NCI-H187 treated with DMSO at 0.1 percent for 48 hours (cell line): ENCODE data around the gene GLDC.

Experiments
- DNase-seq: peaks from one replicate; lab custom pipeline; 2025; lab: John Stamatoyannopoulos, UW

Gene GLDC

DNA sequence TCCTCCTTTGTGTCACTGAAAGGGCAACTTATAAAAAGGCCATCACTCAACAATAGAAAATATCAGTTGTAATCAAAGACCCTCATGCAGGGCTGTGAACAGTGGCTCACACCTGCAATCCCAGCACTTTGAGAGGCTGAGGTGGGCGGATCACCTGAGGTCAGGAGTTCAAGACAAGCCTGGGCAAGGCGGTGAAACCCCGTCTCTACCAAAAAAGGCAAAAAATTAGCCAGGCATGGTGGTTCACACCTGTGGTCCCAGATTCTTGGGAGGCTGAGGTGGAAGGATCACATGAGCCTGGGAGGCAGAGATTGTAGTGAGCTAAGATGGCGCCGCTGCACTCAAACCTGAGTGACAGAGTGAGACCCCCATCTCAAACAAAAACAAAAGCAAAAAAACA lies 24.7 kb downstream of the GLDC start:
- DNase-seq: no peak

GRCh38 chr9:6620353-6620752 lies 25.2 kb downstream of the GLDC start:
- DNase-seq: no peak

DNA sequence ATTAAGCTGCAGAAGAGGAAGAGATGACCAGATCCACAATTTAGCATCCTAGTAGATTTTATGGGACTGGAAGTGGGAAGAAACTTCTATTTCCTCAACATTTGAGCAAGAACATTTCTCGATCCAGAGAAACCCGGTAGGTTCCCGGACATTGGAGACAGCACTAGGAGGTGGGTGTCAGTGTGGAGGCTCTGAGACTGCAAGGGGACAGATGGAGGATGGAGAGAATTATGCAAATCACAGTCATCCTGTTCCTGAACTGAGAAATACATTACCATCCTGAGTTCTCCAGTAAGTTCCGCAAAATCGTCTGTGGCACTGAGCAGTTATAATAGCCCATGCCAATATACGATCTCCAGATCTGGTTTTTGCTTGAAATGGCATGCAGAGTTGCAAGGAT lies 25.6 kb downstream of the GLDC start:
- no peak for DNase-seq

DNA sequence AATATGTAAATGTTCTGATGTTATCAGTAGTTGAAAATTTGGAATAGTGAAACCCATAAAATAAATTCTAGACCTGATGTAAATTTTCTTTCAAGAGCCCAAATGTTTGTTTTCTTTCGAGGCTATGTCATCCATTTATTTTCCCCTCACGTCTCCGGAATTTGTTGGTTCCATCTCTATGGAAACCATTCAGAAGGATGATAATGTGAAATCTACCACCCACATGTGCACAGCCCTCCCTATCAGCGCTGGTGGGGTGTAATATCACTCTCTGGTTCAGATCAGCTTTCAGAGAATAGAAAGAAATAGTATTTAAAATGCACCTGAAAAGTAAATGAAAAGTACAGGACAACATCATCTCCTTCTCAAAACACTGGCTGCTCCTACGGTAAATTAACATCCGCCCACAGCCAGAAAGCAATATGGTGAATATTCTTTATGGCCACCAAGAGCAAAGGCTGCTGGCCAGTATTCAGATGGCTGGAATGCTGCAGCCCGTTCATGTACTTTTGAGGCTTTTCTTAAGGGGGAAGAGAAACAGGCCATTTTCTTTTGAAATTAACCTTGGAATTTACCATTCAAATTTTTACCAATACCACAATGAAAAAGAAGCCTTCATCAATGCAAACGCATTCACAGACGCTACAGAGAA lies 28.5 kb downstream of the GLDC start:
- no peak for DNase-seq

- no peak for DNase-seq
These were observed 31.0 kb downstream of the GLDC start for GRCh38 chr9:6614489-6614888.

DNA sequence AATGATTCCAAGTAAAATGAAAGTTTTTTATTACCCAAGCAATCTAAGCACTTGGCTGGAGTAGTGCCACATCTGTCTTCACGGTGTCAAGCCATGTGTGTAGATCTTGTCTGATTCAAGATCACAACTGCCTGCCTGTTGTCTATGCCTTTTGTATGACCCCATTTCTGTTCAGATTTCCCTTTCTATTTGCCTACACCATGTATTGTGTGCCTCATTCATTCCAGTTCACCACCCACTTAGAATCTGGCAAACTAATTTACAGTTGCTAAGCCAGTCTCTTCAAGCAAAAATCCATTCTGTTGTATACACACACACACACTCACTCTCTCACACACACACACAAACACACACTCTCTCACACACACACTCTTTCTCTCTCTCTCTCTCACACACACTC lies 33.7 kb downstream of the GLDC start:
- DNase-seq: no peak

DNA sequence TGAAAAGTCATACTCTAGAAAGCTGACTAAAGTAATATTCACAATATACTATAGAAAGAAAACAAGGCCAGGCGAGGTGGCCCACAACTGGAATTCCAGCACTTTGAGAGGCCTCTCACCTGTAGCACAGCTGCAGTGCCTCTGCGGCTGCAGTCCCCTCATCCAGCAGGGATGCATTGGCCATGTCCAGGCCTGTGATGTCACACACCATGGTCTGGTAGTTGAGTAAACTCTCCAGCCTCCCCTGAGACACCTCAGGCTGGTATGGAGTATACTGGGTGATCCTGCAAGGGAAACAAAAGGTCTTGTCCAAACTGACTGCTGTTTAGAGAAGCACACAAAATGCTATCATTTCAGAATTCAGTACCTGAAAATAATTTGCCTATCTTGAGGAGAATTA lies 35.5 kb downstream of the GLDC start:
- DNase-seq: no peak

DNA sequence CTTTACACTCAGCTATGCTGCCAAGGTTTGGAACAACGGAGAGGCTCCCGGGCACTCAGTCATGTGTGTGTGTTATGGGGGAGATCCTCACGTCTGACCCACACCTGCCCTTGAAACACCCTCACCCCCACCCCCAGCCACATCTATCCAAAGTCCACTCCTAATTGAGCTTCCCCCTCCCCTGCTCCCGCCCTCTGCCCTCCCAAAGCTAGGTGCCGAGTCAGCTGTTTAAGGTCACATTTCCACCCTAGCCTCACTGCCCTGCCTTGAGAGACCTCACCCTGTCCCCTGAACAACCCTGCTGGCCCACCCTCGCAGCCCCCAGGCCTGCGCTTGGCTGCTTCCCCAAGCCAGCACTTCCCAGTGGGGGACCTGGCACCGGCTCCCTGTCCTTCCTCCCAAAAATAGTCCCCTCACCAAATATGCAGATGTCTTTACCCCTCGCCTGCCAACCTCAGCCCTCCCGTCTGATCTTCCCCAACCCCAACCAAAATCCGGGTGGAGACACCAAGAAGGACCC lies 36.0 kb downstream of the GLDC start:
- DNase-seq: no peak

DNA sequence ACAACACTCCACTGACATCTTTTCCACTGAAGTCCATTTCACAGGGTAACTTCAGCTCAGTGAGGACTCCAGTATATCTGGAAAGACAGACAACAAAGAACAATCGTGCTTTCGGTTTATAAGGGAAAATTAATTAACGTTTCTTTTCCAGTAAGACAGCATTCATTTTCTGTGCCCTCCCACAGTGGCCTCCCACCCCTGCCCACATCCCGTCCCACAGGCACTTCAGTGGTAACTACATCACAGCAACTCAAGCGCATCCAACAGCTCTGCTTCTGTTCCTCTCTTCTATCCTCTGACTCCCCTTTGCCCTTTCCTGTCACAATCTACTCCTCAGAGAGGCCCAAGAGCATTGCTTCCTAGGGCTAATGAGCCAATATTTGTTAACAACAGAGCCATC lies 40.3 kb downstream of the GLDC start:
- no peak for DNase-seq

DNA sequence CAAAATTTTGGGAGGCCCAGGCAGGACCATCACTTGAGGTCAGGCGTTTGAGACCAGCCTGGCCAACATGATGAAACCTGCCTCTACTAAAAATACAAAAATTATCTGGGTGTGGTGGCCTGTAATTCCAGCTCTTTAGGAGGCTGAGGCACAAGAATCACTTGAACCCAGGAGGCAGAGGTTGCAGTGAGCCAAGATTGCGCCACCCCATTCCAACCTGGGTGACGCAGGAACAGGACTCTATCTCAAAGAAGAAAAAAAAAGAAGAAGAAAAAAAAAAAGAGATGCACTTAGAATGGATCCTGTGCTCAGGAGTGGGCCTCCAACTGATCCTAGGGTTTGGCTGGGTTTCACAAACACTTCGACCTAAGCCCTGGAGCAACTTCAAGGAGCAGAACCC lies 45.1 kb downstream of the GLDC start:
- DNase-seq: no peak

- DNase-seq: no peak
These were observed 45.5 kb downstream of the GLDC start for GRCh38 chr9:6600006-6600405.

DNA sequence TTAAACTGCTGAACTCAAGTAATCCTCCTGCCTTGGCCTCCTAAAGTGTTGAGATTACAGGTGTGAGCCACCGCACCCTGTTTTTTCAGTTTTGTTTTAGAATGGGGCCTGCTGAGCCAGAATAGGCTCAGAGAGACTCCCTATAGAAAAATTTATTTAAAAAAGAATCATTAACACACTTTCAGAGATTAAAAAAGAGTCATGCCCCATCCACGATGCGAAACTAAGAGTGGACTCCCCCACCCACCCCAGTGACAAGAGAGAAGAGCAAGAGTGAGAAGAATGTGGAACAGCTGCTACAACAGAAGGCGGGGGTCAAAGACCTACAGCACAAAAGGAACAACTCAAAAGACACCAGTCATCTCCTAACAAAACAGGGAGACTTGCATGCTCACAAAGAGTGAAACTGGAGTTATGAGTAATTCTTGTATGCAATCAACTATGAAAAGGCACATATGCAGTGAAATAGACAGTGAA lies 47.2 kb downstream of the GLDC start:
- DNase-seq: no peak

DNA sequence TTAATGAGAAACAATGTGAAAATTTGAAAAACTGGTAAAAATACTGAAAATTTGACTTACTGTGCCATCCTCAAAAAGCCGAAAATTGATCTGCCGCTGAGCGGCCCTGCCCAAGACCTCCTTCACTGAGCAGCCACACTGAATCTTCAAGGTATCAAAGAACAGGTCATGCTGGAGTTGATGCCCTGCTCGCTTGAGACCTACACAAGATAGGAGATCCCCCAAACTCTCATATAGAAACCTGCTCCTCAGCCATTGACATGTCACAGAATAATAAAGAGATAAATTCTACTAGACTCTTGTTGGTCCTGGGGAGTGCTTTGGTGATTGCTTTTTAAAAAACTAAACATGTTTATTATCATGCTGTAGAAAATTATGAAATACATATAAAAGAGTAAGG lies 52.7 kb downstream of the GLDC start:
- no peak for DNase-seq

GRCh38 chr9:6592231-6592630 lies 53.3 kb downstream of the GLDC start:
- no peak for DNase-seq

- DNase-seq: no peak
These were observed 54.7 kb downstream of the GLDC start for GRCh38 chr9:6590772-6591384.

DNA sequence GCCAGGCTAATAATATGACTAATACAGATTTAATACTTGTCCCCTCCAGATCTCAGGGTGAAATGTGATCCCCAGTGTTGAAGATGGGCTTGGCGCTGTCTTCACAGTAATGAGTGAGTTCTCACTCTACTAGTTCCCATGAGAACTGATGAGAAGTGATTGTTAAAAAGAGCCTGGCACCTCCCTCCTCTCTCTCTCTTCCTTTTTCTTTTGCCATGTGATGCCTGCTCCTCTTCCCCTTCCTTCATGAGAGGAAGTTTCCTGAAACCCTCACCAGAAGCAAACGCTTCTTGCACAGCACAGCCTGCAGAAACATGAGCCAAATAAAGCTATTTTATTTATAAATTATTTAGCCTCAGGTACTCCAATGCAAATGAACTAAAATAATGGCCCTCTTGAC lies 55.2 kb downstream of the GLDC start:
- no peak for DNase-seq

GRCh38 chr9:6584881-6585597 lies 60.5 kb downstream of the GLDC start:
- no peak for DNase-seq

DNA sequence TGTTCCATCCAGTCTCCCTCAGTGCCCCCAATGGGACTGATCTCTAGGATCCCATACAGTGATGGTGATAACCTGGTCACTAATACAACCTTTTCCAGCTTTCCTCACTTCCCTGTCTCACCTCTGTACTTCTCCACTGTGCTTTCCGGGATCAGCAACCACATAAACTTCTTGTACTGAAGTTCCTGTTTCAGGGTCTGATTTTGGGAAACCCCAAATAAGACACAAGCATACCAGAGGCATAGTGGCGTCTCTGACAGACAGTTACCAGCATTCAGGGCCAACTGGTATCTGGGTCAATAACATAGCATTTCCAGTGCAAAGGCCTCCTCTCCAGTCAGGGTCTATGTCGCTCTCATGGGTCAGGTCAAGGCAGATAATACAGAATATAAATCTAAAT lies 64.3 kb downstream of the GLDC start:
- DNase-seq: no peak

DNA sequence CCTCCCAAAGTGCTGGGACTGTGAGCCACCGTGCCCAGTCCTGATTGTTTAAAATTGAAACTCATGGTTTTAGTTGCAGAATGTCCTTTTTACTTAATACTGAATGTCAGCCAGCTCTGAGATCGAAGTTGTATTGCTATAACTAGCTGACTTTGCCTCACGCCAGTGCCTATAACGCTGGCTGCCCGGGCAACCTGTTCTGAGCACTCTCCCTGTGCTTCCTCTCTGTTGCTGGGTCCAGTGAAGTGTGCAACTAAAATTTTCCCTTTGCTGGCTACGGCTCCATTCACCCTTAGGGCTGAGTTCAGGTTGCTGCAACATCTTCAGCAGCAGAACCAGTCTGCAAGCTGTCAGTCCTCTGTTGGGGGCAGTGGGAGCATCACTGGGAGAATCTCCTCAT lies 65.9 kb downstream of the GLDC start:
- no peak for DNase-seq

DNA sequence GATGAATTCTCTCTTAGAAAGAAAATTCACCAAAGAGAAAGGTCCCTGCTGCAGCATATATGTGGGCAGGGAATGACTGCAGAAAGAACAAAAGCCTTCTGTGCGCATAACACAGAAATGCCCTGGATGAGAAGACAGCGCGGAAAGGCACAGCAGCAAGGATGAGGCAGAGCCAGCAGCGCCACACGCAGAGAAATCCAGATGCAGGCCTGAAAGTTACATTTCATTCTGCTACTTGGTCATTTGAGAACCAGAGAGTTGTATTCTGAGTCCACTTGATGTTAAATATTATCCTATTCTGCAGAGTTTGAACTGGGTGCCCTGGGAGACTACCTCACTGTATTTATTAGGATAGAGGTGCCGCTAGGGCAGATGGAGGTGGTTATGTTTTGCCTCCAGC lies 68.5 kb downstream of the GLDC start:
- no peak for DNase-seq

GRCh38 chr9:6575324-6576034 lies 70.0 kb downstream of the GLDC start:
- no peak for DNase-seq

- no peak for DNase-seq
These were observed 78.4 kb downstream of the GLDC start for GRCh38 chr9:6567140-6567591.
